H1 (cell line): Measurements from ENCODE around the gene DUSP11.

Experiments
- CREB1 ChIP-seq: IDR thresholded peaks from 2 replicates; pipeline ENCODE4 v1.6.1; 2012; ENCODE audit warnings: inconsistent platforms
- CTCF ChIP-seq, 3 experiments: IDR thresholded peaks; 1 replicate in 2 of 3; 2 replicates in 1 of 3; pipeline versions ENCODE4 v1.5.1 to v1.6.1; 2011; ENCODE audit warnings: low read length in 3 of 3, mild to moderate bottlenecking in 3 of 3, inconsistent platforms in 2 of 3, low read depth in 1 of 3, moderate library complexity in 1 of 3; ENCODE audit not compliant: insufficient read depth in 1 of 3; ENCODE audit errors: control extremely low read depth in 1 of 3
- EP300 ChIP-seq, 2 experiments: IDR thresholded peaks; 1 replicate in 1 of 2; 2 replicates in 1 of 2; pipeline ENCODE4 v1.6.1; 2011 to 2012; ENCODE audit warnings: low read depth in 2 of 2, low read length in 2 of 2, mild to moderate bottlenecking in 2 of 2, borderline replicate concordance in 1 of 2, inconsistent platforms in 1 of 2, moderate library complexity in 1 of 2
- EZH2 ChIP-seq: fragments of 200-600 bp; sonication (generic); IDR thresholded peaks from 2 replicates; pipeline ENCODE4 v1.7.1; 2012; ENCODE audit warnings: low read depth, mild to moderate bottlenecking, moderate library complexity, low read length, inconsistent platforms; ENCODE audit not compliant: severe bottlenecking
- HDAC2 ChIP-seq, 2 experiments: fragments of 300-600 bp in 1 of 2; sonication (generic) in 1 of 2; IDR thresholded peaks; 2 replicates each; pipeline ENCODE4 v1.6.1; 2011 to 2012; ENCODE audit warnings: low read depth in 2 of 2, low read length in 2 of 2, mild to moderate bottlenecking in 2 of 2, moderate library complexity in 2 of 2, borderline replicate concordance in 1 of 2, inconsistent platforms in 1 of 2
- JUND ChIP-seq: IDR thresholded peaks from 2 replicates; pipeline ENCODE4 v1.6.1; 2011; ENCODE audit warnings: mild to moderate bottlenecking, improper control_type of control experiment, low read length
- KDM1A ChIP-seq: fragments of 200-600, 300-600 bp; sonication (generic); IDR thresholded peaks from 2 replicates; pipeline ENCODE4 v1.7.1; 2016; ENCODE audit warnings: mild to moderate bottlenecking, low read length, borderline replicate concordance
- KDM5A ChIP-seq: fragments of 200-600 bp; IDR thresholded peaks from 2 replicates; pipeline ENCODE4 v1.7.1; 2012; ENCODE audit warnings: mild to moderate bottlenecking, low read length, inconsistent platforms, mixed read lengths
- MAX ChIP-seq: IDR thresholded peaks from 2 replicates; pipeline ENCODE4 v1.6.1; 2012; ENCODE audit warnings: inconsistent platforms
- NRF1 ChIP-seq: IDR thresholded peaks from 2 replicates; pipeline ENCODE4 v1.6.1; 2011; ENCODE audit warnings: mild to moderate bottlenecking, low read depth, low read length, improper control_type of control experiment
- POLR2A ChIP-seq, 2 experiments: IDR thresholded peaks; 1 replicate in 1 of 2; 2 replicates in 1 of 2; pipeline ENCODE4 v1.6.1; 2011; ENCODE audit warnings: low read depth in 2 of 2, low read length in 2 of 2, mild to moderate bottlenecking in 2 of 2; ENCODE audit errors: control extremely low read depth in 1 of 2
- RNF2 ChIP-seq: fragments of 200-900, 300-1000 bp; sonication (generic); IDR thresholded peaks from 2 replicates; pipeline ENCODE4 v1.7.1; 2016; ENCODE audit warnings: borderline replicate concordance, low read depth, mild to moderate bottlenecking, antibody characterized with exemption, low read length; ENCODE audit not compliant: poor library complexity, severe bottlenecking; ENCODE audit errors: missing control alignments
- SIN3A ChIP-seq, 2 experiments: IDR thresholded peaks in 1 of 2; conservative IDR thresholded peaks in 1 of 2; 2 replicates each; pipeline ENCODE4 v1.6.1; 2011 to 2012; ENCODE audit warnings: low read length in 2 of 2, improper control_type of control experiment in 1 of 2, low read depth in 1 of 2, mild to moderate bottlenecking in 1 of 2
- TCF12 ChIP-seq: IDR thresholded peaks from 2 replicates; pipeline ENCODE4 v1.6.1; 2011; ENCODE audit warnings: low read depth, mild to moderate bottlenecking, low read length

- TF ChIP-seq JUND, result no peak
- TF ChIP-seq CTCF (IDR thresholded peaks at IDR 0.05; ENCODE audit: control extremely low read depth in 1 of 3, insufficient read depth in 1 of 3, low read depth in 1 of 3, low read length in 3 of 3), result no peak
- no peak for TF ChIP-seq NRF1
- no peak for TF ChIP-seq EZH2
- no peak for TF ChIP-seq POLR2A (IDR thresholded peaks at IDR 0.05; ENCODE audit: control extremely low read depth in 1 of 2, low read depth in 2 of 2, low read length in 2 of 2)
- no peak for TF ChIP-seq MAX
- no peak for TF ChIP-seq SIN3A (conservative IDR thresholded peaks at IDR 0.05 in 1 of 2, IDR thresholded peaks at IDR 0.05 in 1 of 2; ENCODE audit: low read depth in 1 of 2, low read length in 2 of 2)
- TF ChIP-seq CREB1, result no peak
- TF ChIP-seq RNF2, result no peak
- TF ChIP-seq KDM5A, result no peak
- no peak for TF ChIP-seq HDAC2 (IDR thresholded peaks at IDR 0.05; ENCODE audit: borderline replicate concordance in 1 of 2, low read depth in 2 of 2, low read length in 2 of 2)
- TF ChIP-seq KDM1A, result no peak
- TF ChIP-seq TCF12, result no peak
- no peak for TF ChIP-seq EP300 (IDR thresholded peaks at IDR 0.05; ENCODE audit: borderline replicate concordance in 1 of 2, low read depth in 2 of 2, low read length in 2 of 2)
Observed at GRCh38 chr2:73749314-73749713, 30.6 kb downstream of the DUSP11 start.
